ENCODE results near the gene CCL13.
A peak's percentile ranks its signal among the peaks of the same experiment; 100 is the strongest.
"Not testable (repeated sequence)": the region's sequence is repeated elsewhere in the genome, so short reads cannot be mapped to it uniquely, and the experiment has no call there.

The CCL13 gene

GRCh38 chr17:34356194-34356593, at the start of gene CCL13:
Gene CCL13, plus strand, starts transcription at chr17:34356480. Its CDS starts 47 bp downstream, at chr17:34356527.
- no peak for DNase-seq

GRCh38 chr17:34307110-34307509, 49.2 kb upstream of the CCL13 start:
- DNase-seq, result no peak

- no peak for DNase-seq
These were observed 47.9 kb upstream of the CCL13 start for GRCh38 chr17:34308371-34308770.

GRCh38 chr17:34311291-34311690, 45.0 kb upstream of the CCL13 start:
- DNase-seq, result no peak

- DNase-seq, result no peak
These were observed 44.2 kb upstream of the CCL13 start for GRCh38 chr17:34312080-34312479.

- no peak for DNase-seq
These were observed 43.1 kb upstream of the CCL13 start for GRCh38 chr17:34313164-34313563.

GRCh38 chr17:34314279-34314678, 42.0 kb upstream of the CCL13 start:
- DNase-seq, result no peak

GRCh38 chr17:34318474-34318873, 37.8 kb upstream of the CCL13 start:
- no peak for DNase-seq

GRCh38 chr17:34319039-34319483, 37.2 kb upstream of the CCL13 start, which contains the start of gene CCL8:
Gene CCL8, plus strand, starts transcription at chr17:34319435. Its CDS starts 67 bp downstream, at chr17:34319502.
- no peak for DNase-seq

GRCh38 chr17:34321964-34322363, 34.3 kb upstream of the CCL13 start:
- DNase-seq, result no peak

- DNase-seq, result not testable (repeated sequence)
These were observed 28.7 kb upstream of the CCL13 start for GRCh38 chr17:34327580-34327979.

GRCh38 chr17:34337701-34338100, 18.6 kb upstream of the CCL13 start:
- DNase-seq, result no peak

GRCh38 chr17:34339138-34339770, 17.0 kb upstream of the CCL13 start:
- no peak for DNase-seq

- no peak for DNase-seq
These were observed 14.4 kb upstream of the CCL13 start for GRCh38 chr17:34341916-34342315.

GRCh38 chr17:34347063-34347462, 9.2 kb upstream of the CCL13 start:
- DNase-seq, result no peak

- no peak for DNase-seq
These were observed 6.5 kb upstream of the CCL13 start for GRCh38 chr17:34349751-34350150.

GRCh38 chr17:34351096-34351495, 5.2 kb upstream of the CCL13 start:
- DNase-seq, result no peak

GRCh38 chr17:34352191-34352590, 4.1 kb upstream of the CCL13 start:
- DNase-seq, result no peak

GRCh38 chr17:34354637-34355036, 1.6 kb upstream of the CCL13 start:
- DNase-seq, result no peak

- DNase-seq, result no peak
These were observed 1.1 kb downstream of the CCL13 start for GRCh38 chr17:34357398-34357797.

- DNase-seq, result no peak
These were observed 2.4 kb downstream of the CCL13 start for GRCh38 chr17:34358631-34359030.

- DNase-seq, result no peak
These were observed 4.5 kb downstream of the CCL13 start for GRCh38 chr17:34360601-34361270.

GRCh38 chr17:34361478-34362061, 5.3 kb downstream of the CCL13 start:
- peak; percentile 42 for DNase-seq

- no peak for DNase-seq
These were observed 6.9 kb downstream of the CCL13 start, which contains the start of gene CCL1 for GRCh38 chr17:34363183-34363661. Gene CCL1, minus strand, starts transcription at chr17:34363233. Its CDS starts 72 bp downstream, at chr17:34363161.

All from CD4-positive, alpha-beta T cell treated with Interleukin-4 for 4 hours (primary cell).